ENCODE results near the gene CYB561. TPM values are rescaled to one million over a fixed set of nuclear protein-coding genes. Genes with fewer than 3 reads are reported as not detected.

Gene CYB561
- total and polyA plus RNA-seq, 10 of the 15 experiments (the other 5 are each of a cell fraction or from before 2014, with no cell fraction given): 0.52 to 6.9 (median 2.5) TPM

DNA sequence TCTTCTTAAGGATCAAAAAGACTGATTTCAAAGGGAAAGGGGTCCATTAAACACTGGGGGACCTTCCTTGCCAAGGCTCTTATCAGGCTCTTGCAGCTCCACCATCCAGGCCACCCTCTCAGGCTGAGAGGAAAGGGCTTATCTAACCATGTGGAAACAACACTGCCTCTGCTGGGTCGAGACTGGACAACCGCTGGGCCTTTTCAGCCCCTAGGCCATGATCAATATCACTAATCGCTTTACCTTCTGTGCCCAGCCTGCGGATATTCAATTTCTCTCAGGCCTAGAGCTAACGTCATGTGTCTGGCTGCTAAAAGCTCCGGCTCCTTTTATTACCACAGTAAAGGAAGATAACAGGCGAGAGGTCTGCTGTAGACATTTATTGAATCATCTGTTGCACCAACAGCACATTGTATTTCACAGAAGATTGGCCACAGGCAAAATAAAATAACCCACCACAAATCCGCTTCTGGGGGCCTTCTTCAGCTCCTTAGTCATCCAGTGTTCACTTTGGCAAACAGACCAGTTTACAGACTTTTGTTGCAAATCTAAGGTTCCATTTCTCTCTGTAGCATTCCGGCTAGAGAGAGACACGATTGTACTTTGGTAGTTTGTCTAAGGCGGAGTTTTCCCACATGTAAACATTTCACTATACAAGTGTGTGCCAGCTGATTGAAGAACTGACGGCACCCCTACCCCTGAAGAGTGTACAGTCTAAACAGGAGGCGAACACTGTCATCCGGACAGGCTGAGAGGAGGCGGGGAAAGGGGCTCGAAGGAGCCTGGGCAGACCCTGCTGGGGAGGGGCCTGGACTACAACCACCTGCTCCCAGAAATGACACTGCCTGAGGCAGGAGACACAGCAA is 13.9 kb downstream of the CYB561 start:
- ATAC-seq (no peak), DNase-seq (ENCODE audit: low read depth, low spot score) (no peak), FAIRE-seq (no peak)
- no TSS peak for BruUV-seq (replicated peaks)
- Histone ChIP-seq H3K27ac (ENCODE audit: control insufficient read depth, insufficient read depth) (no peak overlapping the region), H3K4me2 (ENCODE audit: control insufficient read depth, insufficient read depth) (no peak overlapping the region), H3K4me3 (no peak overlapping the region), H2AFZ (ENCODE audit: control insufficient read depth, low read depth, low read length) (no peak overlapping the region), H3K36me3 (ENCODE audit: control insufficient read depth in 2 of 2, insufficient read depth in 2 of 2, low read length in 1 of 2) (no peaks in the 10 kb centered on the region), H3K4me1 (ENCODE audit: control insufficient read depth, insufficient read depth, low read length) (no peaks in the 10 kb centered on the region), H3K27me3 (replicated peaks in 1 of 2; ENCODE audit: control insufficient read depth in 2 of 2, insufficient read depth in 2 of 2, low read length in 1 of 2) (no peaks in the 10 kb centered on the region; a peak in 1 of 4 replicates), H3K79me2 (ENCODE audit: control insufficient read depth, insufficient read depth, low read length) (no peaks in the 10 kb centered on the region), H4K20me1 (ENCODE audit: control insufficient read depth, insufficient read depth) (no peaks in the 10 kb centered on the region), H3K9me3 (replicated peaks; ENCODE audit: control insufficient read depth, insufficient read depth, low read length) (no peaks in the 10 kb centered on the region), H3K9ac (ENCODE audit: control insufficient read depth, insufficient read depth, low read length) (no peak overlapping the region)
- POLR2A ChIA-PET: no interaction called here
- RAD21 ChIA-PET (ENCODE audit: unreplicated experiment): interaction anchor here (1.1 to 8.0 kb wide), 2 partner anchors 47 to 180 kb away, joined by 3 to 75 read pairs; partner anchors contain the start of gene ACE
- CTCF ChIA-PET: interaction anchor here (2.1 kb wide), 1 partner anchor 180 kb away, joined by 12 read pairs; no protein-coding TSS in a partner anchor
- SMC1A ChIA-PET (ENCODE audit: uncharacterized antibody, unreplicated experiment): interaction anchor here (1.2 kb wide), 1 partner anchor 12 kb away, joined by 3 read pairs; no protein-coding TSS in a partner anchor
- no peak for TF ChIP-seq RAD21 (IDR thresholded peaks at IDR 0.05; ENCODE audit: insufficient read depth, low read depth, low read length)
- TF ChIP-seq MTA2 (IDR thresholded peaks at IDR 0.05; ENCODE audit: low read depth): no peak
- no peak for TF ChIP-seq ZSCAN29 (IDR thresholded peaks at IDR 0.05)
- TF ChIP-seq, protein P1, sequence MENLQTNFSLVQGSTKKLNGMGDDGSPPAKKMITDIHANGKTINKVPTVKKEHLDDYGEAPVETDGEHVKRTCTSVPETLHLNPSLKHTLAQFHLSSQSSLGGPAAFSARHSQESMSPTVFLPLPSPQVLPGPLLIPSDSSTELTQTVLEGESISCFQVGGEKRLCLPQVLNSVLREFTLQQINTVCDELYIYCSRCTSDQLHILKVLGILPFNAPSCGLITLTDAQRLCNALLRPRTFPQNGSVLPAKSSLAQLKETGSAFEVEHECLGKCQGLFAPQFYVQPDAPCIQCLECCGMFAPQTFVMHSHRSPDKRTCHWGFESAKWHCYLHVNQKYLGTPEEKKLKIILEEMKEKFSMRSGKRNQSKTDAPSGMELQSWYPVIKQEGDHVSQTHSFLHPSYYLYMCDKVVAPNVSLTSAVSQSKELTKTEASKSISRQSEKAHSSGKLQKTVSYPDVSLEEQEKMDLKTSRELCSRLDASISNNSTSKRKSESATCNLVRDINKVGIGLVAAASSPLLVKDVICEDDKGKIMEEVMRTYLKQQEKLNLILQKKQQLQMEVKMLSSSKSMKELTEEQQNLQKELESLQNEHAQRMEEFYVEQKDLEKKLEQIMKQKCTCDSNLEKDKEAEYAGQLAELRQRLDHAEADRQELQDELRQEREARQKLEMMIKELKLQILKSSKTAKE (IDR thresholded peaks at IDR 0.05; ENCODE audit: low read depth, poor library complexity, severe bottlenecking): no peak
- TF ChIP-seq, protein P2, sequence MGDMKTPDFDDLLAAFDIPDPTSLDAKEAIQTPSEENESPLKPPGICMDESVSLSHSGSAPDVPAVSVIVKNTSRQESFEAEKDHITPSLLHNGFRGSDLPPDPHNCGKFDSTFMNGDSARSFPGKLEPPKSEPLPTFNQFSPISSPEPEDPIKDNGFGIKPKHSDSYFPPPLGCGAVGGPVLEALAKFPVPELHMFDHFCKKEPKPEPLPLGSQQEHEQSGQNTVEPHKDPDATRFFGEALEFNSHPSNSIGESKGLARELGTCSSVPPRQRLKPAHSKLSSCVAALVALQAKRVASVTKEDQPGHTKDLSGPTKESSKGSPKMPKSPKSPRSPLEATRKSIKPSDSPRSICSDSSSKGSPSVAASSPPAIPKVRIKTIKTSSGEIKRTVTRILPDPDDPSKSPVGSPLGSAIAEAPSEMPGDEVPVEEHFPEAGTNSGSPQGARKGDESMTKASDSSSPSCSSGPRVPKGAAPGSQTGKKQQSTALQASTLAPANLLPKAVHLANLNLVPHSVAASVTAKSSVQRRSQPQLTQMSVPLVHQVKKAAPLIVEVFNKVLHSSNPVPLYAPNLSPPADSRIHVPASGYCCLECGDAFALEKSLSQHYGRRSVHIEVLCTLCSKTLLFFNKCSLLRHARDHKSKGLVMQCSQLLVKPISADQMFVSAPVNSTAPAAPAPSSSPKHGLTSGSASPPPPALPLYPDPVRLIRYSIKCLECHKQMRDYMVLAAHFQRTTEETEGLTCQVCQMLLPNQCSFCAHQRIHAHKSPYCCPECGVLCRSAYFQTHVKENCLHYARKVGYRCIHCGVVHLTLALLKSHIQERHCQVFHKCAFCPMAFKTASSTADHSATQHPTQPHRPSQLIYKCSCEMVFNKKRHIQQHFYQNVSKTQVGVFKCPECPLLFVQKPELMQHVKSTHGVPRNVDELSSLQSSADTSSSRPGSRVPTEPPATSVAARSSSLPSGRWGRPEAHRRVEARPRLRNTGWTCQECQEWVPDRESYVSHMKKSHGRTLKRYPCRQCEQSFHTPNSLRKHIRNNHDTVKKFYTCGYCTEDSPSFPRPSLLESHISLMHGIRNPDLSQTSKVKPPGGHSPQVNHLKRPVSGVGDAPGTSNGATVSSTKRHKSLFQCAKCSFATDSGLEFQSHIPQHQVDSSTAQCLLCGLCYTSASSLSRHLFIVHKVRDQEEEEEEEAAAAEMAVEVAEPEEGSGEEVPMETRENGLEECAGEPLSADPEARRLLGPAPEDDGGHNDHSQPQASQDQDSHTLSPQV (IDR thresholded peaks at IDR 0.05): no peak
- no peak for TF ChIP-seq TARDBP (IDR thresholded peaks at IDR 0.05; ENCODE audit: borderline replicate concordance)
- no peak for TF ChIP-seq RBBP5 (conservative IDR thresholded peaks at IDR 0.05)
- no peak for TF ChIP-seq ZNF207 (IDR thresholded peaks at IDR 0.05; ENCODE audit: borderline replicate concordance)
- no peak for TF ChIP-seq RFX5 (IDR thresholded peaks at IDR 0.05; ENCODE audit: low read depth, low read length)
- no peak for TF ChIP-seq TCF3 (IDR thresholded peaks at IDR 0.05; ENCODE audit: borderline replicate concordance, insufficient read depth, low read depth, low read length)
- no peak for TF ChIP-seq PAX8 (IDR thresholded peaks at IDR 0.05)
- TF ChIP-seq GABPA (IDR thresholded peaks at IDR 0.05; ENCODE audit: low read depth): no peak
- TF ChIP-seq POLR2AphosphoS2 (IDR thresholded peaks at IDR 0.05; ENCODE audit: low read depth, low read length): no peak
- no peak for TF ChIP-seq NBN (IDR thresholded peaks at IDR 0.05)
- TF ChIP-seq, protein P3, sequence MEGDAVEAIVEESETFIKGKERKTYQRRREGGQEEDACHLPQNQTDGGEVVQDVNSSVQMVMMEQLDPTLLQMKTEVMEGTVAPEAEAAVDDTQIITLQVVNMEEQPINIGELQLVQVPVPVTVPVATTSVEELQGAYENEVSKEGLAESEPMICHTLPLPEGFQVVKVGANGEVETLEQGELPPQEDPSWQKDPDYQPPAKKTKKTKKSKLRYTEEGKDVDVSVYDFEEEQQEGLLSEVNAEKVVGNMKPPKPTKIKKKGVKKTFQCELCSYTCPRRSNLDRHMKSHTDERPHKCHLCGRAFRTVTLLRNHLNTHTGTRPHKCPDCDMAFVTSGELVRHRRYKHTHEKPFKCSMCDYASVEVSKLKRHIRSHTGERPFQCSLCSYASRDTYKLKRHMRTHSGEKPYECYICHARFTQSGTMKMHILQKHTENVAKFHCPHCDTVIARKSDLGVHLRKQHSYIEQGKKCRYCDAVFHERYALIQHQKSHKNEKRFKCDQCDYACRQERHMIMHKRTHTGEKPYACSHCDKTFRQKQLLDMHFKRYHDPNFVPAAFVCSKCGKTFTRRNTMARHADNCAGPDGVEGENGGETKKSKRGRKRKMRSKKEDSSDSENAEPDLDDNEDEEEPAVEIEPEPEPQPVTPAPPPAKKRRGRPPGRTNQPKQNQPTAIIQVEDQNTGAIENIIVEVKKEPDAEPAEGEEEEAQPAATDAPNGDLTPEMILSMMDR (IDR thresholded peaks at IDR 0.05 in 2 of 3, conservative IDR thresholded peaks at IDR 0.05 in 1 of 3; ENCODE audit: control insufficient read depth in 2 of 3, extremely low read depth in 1 of 3, insufficient read depth in 1 of 3, low read depth in 3 of 3, low read length in 3 of 3): no peak
- no peak for TF ChIP-seq IKZF2 (IDR thresholded peaks at IDR 0.05)
- WGBS (ENCODE audit: insufficient coverage, insufficient replicate concordance, low lambda C conversion rate, missing lambda C conversion rate): 81% methylated on average over 16 of the region's 16 CpGs
- in situ Hi-C loops (cut with MboI) (loop anchor here (25.0 kb wide), 1 partner anchor 405 kb away; the partner anchor contains the start of genes FTSJ3, PSMC5 and SMARCD2), intact Hi-C loops (cut with micrococcal nuclease; ENCODE audit: unreplicated experiment) (no loop called here)

Measured in GM12878 (cell line).